GM10847 (cell line): ENCODE data around the gene ATF5.
"Not testable (repeated sequence)": the region's sequence is repeated elsewhere in the genome, so short reads cannot be mapped to it uniquely, and the experiment has no call there.

ENCODE experiments used
- POLR2A ChIP-seq: IDR thresholded peaks from 2 replicates; pipeline ENCODE4 v1.6.1; 2011; ENCODE audit not compliant: insufficient read length; ENCODE audit errors: extremely low read depth

Gene ATF5

DNA sequence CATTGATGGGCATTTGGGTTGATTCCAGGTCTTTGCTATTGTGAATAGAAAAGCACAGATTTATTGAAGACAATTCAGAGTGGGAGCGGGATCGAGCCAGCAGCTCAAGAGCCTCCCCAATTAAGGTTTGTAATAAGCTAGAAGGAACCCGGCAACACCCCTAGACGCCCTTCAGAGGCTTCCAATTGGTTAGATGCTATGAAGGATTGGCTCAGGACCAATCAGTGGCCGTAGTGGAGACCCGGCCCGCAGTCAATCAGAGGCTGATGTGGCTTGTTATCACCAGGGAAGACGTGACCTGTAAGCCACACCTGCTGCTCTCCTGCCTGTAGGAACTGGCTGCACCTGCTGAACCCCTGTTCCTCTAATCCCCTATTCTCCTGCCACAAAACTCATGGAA lies 17.4 kb downstream of the ATF5 start:
- TF ChIP-seq POLR2A, result no peak

DNA sequence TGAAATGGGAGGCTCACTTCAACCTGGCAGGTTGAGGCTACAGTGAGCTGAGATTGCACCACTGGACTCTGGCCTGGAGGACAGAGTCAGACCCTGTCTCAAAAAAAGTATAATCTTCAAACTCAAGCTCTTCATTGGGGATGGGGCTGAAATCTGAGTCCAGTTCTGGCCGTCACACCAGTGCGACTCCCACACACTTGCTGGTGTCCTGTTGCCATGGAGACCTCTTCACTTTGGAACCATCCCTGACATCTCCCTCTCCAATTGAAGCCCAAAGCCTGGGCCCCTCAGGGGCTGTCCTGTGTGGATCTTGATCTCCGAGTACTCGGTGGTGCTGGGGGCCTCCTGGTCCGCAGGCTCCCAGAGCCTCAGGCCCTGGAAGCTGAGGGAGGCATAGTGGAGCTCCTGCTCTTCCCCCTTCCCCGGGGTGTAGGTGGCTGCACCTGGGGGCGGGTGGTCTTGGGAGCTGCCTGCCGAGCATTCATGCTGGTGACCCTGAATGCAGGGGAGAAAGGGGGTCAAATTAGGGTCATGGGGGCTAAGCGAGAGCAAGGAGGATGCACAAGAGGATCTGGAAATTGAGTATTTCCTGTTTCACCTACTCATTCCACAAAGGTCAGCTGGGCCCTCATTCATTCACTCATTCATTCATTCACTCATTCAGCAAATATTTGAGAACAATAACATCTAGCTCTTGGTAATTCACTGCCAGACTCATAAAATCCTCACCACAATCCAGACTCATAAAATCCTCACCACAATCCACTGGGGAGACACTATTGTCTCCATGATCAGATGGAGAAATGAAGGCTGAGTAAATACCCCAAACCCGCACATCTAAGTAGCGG lies 21.0 kb downstream of the ATF5 start:
- no peak for TF ChIP-seq POLR2A

DNA sequence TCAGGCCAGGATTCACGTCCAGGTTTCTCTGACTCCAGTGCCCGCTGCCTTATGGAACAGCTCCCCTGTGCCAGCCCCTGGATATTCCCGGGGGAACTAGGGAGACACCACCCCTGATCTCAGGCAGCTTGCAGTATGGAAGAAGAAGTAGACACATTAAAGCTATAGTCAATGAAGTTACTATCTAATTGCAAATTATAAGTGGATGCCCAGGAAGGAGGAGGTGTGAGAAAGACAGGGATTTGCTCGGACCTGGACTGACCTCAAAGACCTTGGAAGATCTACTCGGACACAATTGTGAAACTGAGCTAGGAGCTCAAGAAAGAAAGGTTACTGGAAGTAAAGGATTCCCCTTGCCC lies 21.6 kb downstream of the ATF5 start:
- TF ChIP-seq POLR2A, result no peak

DNA sequence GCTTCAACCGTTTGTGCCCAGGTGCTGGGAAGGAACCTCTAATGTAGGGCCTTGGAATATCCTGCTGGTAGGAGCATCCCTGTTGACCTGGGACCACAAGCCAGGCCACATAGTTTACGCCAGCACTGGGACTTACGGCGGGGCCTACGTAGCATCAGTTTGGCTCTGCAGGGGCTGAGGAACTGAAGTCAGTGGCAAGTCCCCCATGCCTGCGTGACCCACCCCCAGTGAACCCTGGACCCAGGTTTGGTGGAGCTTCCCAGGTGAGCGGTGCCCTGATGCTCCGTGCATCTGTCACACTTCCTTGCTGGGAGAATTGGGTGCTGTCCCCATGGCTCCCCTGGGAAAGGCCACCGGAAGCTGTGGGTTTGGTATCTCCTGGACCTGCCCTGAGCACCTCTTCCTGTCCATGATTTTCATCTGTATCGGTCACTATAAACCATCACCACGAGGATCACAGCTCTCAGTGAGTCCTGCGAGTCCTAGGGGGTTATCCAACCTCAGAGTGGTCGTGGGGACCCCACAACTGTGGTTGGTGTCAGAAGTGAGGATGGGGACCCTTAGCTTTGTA lies 22.0 kb downstream of the ATF5 start:
- no peak for TF ChIP-seq POLR2A

DNA sequence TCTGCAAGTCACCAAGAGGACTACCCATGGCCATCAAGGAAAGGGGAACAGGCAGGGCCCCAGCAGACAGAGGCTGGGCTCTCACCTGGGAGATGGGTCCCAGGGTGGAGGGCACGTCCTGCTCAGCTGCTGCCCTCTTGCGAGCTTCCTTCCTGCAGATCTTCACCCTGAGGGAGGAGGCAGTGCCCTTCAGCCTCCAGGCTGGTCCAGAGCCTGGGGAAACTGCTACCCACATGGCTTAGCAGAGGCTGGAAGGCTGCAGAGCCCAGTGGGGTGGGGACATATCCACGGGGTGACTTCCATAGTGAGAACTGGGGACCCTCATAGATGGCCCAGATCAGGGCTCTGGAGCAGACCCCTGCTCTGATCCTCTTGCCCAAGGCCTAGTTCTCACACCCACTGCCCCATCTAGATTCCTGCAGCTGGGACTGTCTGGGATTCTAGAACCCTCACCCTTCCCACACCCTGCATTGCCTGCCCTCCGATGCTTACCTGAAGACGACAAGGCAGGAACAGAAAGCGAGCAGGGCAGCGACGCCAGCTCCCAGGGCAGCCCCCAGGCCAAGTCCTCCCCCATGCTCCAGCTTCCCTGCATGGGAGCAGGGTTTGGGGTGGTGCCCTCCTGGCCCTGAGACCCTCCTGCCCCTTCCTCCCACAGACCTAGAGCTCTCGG lies 22.9 kb downstream of the ATF5 start:
- no peak for TF ChIP-seq POLR2A

DNA sequence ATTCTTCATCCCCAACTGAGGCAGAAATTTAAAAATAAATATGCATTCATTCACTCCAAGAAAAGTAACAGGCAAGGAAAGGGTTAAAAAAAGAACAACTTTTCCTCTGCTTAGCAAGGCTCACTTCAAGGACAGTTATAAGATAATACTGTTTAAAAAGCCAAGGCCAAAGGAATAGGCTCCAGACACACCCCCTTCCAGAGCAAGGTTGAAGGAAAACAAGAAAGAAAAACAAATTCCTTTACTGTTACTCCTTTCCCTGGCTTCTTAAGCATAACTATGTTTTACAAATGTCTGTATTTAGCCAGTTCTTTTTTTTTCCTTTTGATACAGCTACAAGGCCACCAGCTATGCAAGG lies 23.5 kb downstream of the ATF5 start:
- no peak for TF ChIP-seq POLR2A

DNA sequence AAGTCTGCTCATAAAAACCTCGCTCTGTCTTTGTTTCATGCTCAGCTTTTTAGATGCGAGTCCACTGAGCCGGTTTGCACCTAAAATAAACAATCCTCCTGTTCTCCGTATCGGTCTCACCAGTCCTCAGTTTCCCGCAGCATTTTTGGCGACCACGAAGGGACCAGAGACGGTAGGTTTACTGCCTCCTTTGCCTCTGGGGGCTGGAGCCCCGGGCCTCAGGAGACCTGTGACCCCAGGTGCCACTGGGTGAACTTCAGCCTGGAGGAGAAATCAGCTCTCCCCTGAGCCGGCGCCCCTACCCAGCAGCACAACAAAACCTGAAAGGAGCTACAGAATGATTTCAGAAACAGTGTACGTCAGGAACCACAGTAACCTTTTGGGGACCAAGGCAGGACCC lies 23.9 kb downstream of the ATF5 start:
- no peak for TF ChIP-seq POLR2A

DNA sequence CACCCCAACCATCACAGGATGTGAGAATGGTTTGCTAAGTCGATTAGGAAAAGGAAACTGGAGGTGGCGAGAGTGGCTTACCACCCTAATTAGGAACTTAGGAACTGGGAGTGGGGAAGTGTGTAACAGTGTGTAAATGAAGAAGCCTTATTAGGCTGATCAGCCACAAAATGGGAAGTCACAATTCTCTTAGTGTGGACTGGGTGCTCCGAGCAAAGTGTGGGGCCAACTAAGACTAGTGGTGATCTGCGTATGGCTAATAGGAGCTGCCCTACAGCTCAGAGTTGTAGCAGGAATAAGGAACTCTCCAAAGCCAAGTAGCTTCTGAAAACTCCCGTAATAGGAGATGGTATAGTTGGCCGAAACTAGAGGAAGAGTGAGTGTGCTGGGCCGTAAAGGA lies 24.4 kb downstream of the ATF5 start:
- TF ChIP-seq POLR2A, result no peak

DNA sequence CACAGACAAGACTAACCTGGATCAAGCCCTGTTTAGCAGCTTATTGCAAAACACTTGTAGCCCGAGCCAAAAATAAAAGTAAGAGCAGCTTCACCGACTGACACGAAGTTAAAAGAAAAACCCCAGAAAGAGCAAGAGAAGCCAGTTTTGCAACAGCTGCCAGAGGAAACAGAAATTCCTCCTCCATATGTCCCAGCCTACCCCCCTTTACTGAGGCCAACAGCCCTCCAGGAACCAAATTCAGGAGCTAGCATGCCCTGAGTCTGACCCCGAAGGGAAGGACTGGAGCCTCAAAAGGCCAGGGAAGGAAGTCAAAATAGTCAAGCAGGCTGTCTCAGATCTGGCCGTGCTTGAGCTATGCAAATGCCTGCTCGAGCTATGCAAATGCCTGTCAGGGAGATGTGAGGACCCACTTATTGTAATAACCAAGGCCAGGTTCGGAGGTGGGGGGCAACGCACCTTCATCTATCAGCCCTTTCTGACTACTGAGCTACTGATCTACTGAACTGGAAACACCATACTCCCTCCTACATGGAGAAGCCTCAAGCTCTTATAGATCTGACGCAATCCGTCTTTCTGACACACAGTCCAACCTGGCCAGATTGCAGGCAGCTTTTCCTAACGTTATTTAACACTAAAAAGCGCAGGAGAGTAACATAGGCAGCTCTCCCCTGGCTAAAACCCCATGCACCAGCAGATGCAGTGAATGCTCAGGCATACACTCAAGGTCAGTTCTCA lies 25.3 kb downstream of the ATF5 start:
- no peak for TF ChIP-seq POLR2A

DNA sequence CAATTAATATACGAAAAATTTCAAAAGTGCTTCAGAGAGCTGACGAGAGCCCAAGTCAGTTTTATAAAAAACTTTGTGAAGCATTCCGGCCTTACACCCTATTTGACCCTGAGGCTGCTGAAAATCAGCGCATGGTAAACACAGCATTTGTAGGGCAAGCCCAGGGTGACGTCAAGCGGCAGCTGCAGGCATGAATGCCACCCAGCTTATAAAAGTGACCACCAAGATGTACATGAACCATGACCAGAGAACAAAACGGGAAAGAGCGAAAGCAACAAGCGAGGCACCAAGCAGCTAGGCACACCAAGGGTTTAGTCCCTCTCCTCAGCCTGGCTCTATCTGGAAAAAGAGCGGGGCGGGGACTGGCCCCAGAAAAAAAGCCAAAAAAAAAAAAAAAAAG lies 25.9 kb downstream of the ATF5 start:
- no peak for TF ChIP-seq POLR2A

DNA sequence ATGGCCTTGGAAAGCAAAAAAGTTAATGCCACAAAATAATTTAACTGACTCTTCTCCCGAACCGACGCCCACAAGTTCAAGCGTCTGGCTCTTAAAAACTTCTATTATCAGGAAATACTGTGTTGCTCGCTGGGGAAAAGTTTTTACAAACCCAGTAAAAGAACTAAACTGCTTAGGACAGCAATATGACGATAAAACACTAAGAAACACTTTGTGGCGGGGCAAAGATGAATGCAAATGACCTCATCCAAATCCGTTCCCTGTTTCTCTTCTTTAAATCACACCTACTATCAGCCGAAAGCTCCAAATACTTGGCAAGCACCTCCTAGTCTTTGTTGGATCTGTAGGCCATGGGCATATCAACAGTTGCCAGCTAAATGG lies 27.1 kb downstream of the ATF5 start:
- no peak for TF ChIP-seq POLR2A

DNA sequence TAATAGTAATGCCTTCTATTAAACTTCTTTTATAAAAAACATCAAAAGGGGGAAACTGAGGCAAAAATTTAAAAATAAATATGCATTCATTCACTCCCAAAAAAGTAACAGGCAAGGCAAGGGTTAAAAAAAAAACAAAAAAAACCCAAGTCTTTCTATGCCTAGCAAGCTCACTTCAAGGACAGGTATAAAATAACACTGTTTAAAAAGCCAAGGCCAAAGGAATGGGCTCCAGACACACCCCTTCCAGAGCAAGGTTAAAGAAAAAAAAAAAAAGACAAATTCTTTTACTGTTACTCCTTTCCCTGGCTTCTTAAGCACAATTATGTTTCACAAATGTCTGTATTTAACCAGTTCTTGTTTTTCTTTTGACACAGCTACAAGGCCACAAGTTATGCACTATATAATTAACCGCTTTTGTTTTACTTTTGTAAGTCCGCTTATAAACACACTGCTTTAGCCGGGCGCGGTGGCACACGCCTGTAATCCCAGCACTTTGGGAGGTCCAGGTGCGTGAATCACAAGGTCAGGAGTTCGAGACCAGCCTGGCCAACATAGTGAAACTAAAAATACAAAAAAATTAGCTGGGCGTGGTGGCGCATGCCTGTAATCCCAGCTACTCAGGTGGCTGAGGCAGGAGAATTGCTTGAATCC lies 28.4 kb downstream of the ATF5 start:
- TF ChIP-seq POLR2A, result no peak

DNA sequence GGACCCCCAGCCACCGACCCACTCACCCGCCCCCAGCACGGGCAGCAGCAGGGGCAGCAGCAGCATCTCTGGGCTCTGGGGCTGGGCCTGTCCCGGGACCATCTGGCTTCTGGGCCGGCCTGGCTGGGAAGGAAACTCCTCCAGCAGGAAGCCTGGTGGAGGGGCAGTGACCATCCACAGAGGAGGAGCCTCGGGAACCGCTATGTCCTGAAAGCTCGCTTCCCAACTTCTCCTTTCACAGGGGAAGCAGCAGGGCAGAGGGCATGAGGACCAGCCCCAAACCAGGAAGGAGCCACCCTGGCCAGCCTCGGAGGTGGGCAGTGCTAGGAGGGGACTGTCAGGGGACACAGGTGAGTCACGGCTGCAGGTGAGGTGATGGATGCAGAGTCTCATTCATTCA lies 32.0 kb downstream of the ATF5 start, which contains the start of gene SIGLEC11:
TSS of gene SIGLEC11 (minus strand) at position 193 of the 400 bp plus-strand sequence. CDS start at position 102, 91 bp downstream.
- TF ChIP-seq POLR2A, result not testable (repeated sequence)

DNA sequence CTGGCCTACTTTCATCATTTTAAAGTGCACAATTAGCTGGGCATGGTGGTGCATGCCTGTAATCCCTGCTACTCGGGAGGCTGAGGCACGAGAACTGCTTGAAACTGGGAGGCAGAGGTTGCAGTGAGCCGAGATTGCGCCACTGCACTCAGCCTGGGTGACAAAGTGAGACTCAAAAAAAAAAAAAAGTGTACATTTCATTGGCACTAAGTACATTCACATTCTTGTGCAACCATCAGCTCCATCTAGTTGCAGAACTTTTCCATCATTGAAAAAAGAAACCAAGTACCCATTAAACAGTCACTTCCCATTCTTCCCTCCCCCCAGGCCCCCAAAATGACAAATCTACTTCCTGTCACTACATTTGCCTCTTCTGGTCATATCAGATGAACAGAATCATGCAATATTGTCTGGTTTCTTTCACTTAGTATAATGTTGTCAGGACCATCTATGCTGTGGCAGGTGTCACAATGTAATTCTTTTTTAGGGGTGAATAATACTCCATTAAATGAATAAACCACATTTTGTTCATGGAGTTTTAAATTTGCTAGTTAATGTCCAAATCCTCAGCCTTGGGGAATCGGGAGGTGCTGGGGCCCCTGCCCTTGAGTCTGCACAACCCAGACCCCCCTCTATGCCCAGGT lies 39.4 kb downstream of the ATF5 start:
- TF ChIP-seq POLR2A, result no peak

DNA sequence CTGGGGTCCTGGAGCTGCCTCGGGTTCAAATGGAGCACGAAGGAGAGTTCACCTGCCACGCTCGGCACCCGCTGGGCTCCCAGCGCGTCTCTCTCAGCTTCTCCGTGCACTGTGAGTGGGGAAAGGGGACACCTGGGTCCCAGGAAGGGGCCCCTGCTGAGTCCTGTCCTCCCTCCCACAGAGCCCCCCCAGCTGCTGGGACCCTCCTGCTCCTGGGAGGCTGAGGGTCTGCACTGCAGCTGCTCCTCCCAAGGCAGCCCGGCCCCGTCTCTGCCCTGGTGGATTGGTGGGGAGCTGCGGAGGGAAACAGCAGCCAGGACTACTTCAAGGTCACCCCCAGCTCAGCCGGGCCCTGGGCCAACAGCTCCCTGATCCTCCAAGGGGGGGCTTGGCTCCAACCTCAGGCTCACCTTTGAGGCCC lies 43.0 kb downstream of the ATF5 start:
- no peak for TF ChIP-seq POLR2A
